SU-DHL-6 (cell line): ENCODE results near the gene UGT1A4.

ENCODE experiments used
- EZH2phosphoT487 ChIP-seq: fragments of 200-600 bp; sonication (generic), shearing (Covaris generic); conservative IDR thresholded peaks from 2 replicates; pipeline ENCODE4 v1.6.1; 2018; ENCODE audit warnings: mild to moderate bottlenecking, antibody characterized with exemption, low read length, moderate library complexity, mixed read lengths
- TF ChIP-seq, protein P1 (sequence below): fragments of 200-600 bp; sonication (generic); IDR thresholded peaks from one replicate; pipeline ENCODE4 v1.5.1; 2017; ENCODE audit warnings: antibody characterized with exemption, mild to moderate bottlenecking, low read length, moderate library complexity; ENCODE audit not compliant: insufficient read depth, poor library complexity, severe bottlenecking

DNA sequence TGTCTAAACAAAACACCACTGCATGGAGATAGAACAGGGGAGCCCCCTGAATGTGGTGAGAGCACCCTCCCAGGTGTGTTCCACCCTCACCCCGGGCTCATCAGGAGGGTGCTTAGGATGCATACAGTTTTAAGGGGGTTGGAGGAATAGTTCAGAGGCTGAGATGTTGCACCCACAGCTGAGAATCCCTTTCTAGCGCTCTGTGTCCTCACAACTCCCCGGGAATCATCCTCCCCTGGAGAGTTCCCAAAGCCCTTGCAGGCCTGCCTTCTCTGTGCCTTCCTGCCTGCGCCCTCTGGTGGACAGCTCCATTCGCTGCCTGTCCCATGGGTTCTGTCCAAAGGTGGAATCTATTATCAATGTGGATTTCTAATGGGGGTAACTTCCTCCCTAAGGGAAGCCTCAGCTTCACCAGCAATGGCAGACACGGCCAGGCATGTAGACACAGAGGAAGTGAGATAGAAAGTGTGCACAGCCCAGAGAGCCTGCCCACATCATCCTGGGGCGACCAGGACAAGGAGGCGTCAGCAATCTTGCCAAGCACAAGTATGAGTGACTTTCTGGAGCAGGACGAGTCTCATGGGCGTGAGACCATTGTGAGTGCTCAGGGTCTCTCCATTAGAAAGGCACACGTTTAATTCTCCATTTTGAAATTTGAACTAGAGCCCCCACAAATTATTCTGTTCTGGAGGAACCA, 7.1 kb upstream of the UGT1A4 start:
- TF ChIP-seq, protein P1, sequence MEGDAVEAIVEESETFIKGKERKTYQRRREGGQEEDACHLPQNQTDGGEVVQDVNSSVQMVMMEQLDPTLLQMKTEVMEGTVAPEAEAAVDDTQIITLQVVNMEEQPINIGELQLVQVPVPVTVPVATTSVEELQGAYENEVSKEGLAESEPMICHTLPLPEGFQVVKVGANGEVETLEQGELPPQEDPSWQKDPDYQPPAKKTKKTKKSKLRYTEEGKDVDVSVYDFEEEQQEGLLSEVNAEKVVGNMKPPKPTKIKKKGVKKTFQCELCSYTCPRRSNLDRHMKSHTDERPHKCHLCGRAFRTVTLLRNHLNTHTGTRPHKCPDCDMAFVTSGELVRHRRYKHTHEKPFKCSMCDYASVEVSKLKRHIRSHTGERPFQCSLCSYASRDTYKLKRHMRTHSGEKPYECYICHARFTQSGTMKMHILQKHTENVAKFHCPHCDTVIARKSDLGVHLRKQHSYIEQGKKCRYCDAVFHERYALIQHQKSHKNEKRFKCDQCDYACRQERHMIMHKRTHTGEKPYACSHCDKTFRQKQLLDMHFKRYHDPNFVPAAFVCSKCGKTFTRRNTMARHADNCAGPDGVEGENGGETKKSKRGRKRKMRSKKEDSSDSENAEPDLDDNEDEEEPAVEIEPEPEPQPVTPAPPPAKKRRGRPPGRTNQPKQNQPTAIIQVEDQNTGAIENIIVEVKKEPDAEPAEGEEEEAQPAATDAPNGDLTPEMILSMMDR = peak; percentile 98
- TF ChIP-seq EZH2phosphoT487 = no peak
